Measurements from ENCODE around the gene GPR146.

Gene GPR146

DNA sequence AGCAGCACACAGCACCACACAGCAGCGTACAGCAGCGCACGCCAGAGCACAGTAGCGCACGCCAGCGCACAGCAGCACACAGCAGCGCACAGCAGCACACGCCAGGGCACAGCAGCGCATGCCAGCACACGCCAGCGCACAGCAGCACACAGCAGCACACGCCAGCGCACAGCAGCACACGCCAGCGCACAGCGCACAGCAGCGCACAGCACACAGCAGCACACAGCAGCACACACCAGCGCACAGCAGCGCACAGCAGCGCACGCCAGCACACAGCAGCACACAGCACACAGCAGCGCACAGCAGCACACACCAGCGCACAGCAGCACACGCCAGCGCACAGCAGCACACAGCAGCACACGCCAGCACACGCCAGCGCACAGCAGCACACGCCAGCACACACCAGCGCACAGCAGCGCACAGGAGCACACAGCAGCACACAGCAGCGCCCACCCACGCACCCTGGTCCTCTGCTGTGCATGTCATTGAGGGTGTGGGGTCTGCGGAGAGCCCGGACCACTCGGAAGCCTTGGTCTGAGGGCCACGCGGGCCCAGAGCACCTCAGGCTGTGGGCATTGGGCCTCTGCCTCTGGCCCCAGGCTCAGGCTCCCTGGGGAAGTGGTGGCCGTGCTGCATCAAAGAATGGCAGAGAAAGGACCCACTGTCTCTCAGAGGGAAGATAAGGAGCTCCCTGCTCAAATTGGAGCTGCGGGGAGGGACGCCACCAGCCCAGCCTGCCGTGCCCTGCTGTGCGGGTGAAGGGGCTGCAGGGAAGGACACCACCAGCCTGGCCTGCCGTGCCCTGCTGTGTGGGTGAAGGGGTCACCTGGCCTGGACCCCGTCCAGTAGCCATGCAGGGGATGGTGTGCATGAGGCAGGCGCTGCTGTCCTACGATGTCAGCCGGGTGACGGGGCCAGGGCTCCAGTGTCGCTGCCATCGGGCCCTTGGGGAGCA lies 27.5 kb upstream of the GPR146 start:
- WGBS, 2 donors (ENCODE audit: extremely low coverage in 2 of 2, insufficient read length in 2 of 2, insufficient replicate concordance in 1 of 2) = no CpG with 5 or more reads among the region's 51 CpGs
- Histone ChIP-seq H3K14ac (ENCODE audit: low read length) (peak overlapping the region; percentile 71), H3K4me1 (ENCODE audit: control insufficient read depth in 2 of 2, insufficient read depth in 1 of 2, low read depth in 1 of 2, low read length in 2 of 2) (peaks cover 4 to 8% of the 10 kb centered on the region in 2 donors), H3K4me2 (ENCODE audit: insufficient read depth, low read length, poor library complexity, severe bottlenecking) (no peak overlapping the region), H2AFZ (ENCODE audit: low read length) (no peak overlapping the region), H2AK5ac (ENCODE audit: low read depth, low read length) (no peak overlapping the region), H3K4me3 (ENCODE audit: low read length in 2 of 2) (peak overlapping the region in 1 of 2 donors; percentile 32), H3K23ac (ENCODE audit: low read depth, low read length, poor library complexity) (peak overlapping the region; percentile 95), H2BK5ac (ENCODE audit: low read length) (peak overlapping the region; percentile 53), H3K9me3 (replicated peaks in 1 of 2; ENCODE audit: control insufficient read depth in 2 of 2, insufficient read depth in 1 of 2, low read depth in 1 of 2, low read length in 2 of 2) (peaks cover 11 to 14% of the 10 kb centered on the region in 2 donors), H3K79me1 (ENCODE audit: low read depth, low read length) (peaks cover 40% of the 10 kb centered on the region), H3K27me3 (ENCODE audit: control insufficient read depth in 3 of 3, insufficient read depth in 3 of 3, low read depth in 1 of 3, low read length in 3 of 3) (no peaks in the 10 kb centered on the region), H2BK12ac (ENCODE audit: low read length) (peak overlapping the region; percentile 97), H2BK120ac (ENCODE audit: low read depth, low read length) (no peak overlapping the region), H4K8ac (ENCODE audit: low read depth, low read length) (peak overlapping the region; percentile 43), H3K18ac (ENCODE audit: low read length) (peak overlapping the region; percentile 76), H4K91ac (ENCODE audit: low read depth, low read length, poor library complexity) (no peak overlapping the region), H3K27ac (replicated peaks; ENCODE audit: low read length) (no peak overlapping the region), H2BK15ac (ENCODE audit: low read length) (no peak overlapping the region), H3K9ac (ENCODE audit: low read depth, low read length, poor library complexity) (peak overlapping the region; percentile 77), H3K36me3 (replicated peaks in 1 of 2; ENCODE audit: control insufficient read depth in 2 of 2, insufficient read depth in 2 of 2, low read length in 2 of 2) (peaks cover 16 to 44% of the 10 kb centered on the region in 2 donors), H3K4ac (ENCODE audit: low read length) (no peak overlapping the region)
- no peak for DNase-seq (ENCODE audit: low spot score)

GRCh38 chr7:1017586-1018333 lies 26.6 kb upstream of the GPR146 start:
- peaks cover 4 to 8% of the 10 kb centered on the region in 2 donors for H3K4me1 ChIP-seq (ENCODE audit: control insufficient read depth in 2 of 2, insufficient read depth in 1 of 2, low read depth in 1 of 2, low read length in 2 of 2)
- H2AFZ ChIP-seq (ENCODE audit: low read length) = no peak overlapping the region
- no peak overlapping the region for H2BK12ac ChIP-seq (ENCODE audit: low read length)
- peak overlapping the region; percentile 53 for H2BK5ac ChIP-seq (ENCODE audit: low read length)
- H3K9me3 ChIP-seq (replicated peaks in 1 of 2; ENCODE audit: control insufficient read depth in 2 of 2, insufficient read depth in 1 of 2, low read depth in 1 of 2, low read length in 2 of 2) = peaks cover 14 to 19% of the 10 kb centered on the region in 2 donors
- H2AK5ac ChIP-seq (ENCODE audit: low read depth, low read length) = no peak overlapping the region
- H4K8ac ChIP-seq (ENCODE audit: low read depth, low read length) = no peak overlapping the region
- H3K18ac ChIP-seq (ENCODE audit: low read length) = peak overlapping the region; percentile 44
- H3K14ac ChIP-seq (ENCODE audit: low read length) = no peak overlapping the region
- peak overlapping the region in 1 of 2 donors; percentile 32 for H3K4me3 ChIP-seq (ENCODE audit: low read length in 2 of 2)
- H2BK120ac ChIP-seq (ENCODE audit: low read depth, low read length) = no peak overlapping the region
- H3K27me3 ChIP-seq (ENCODE audit: control insufficient read depth in 3 of 3, insufficient read depth in 3 of 3, low read depth in 1 of 3, low read length in 3 of 3) = no peaks in the 10 kb centered on the region
- DNase-seq (ENCODE audit: low spot score) = no peak
- no CpG with 5 or more reads among the region's 34 CpGs for WGBS, 2 donors (ENCODE audit: extremely low coverage in 2 of 2, insufficient read length in 2 of 2, insufficient replicate concordance in 1 of 2)
- H3K79me1 ChIP-seq (ENCODE audit: low read depth, low read length) = peaks cover 32% of the 10 kb centered on the region
- H3K36me3 ChIP-seq (replicated peaks in 1 of 2; ENCODE audit: control insufficient read depth in 2 of 2, insufficient read depth in 2 of 2, low read length in 2 of 2) = peaks cover 18 to 53% of the 10 kb centered on the region in 2 donors
- peak overlapping the region; percentile 60 for H3K9ac ChIP-seq (ENCODE audit: low read depth, low read length, poor library complexity)
- H3K4ac ChIP-seq (ENCODE audit: low read length) = no peak overlapping the region
- no peak overlapping the region for H3K27ac ChIP-seq (replicated peaks; ENCODE audit: low read length)
- H3K23ac ChIP-seq (ENCODE audit: low read depth, low read length, poor library complexity) = peak overlapping the region; percentile 65
- H4K91ac ChIP-seq (ENCODE audit: low read depth, low read length, poor library complexity) = no peak overlapping the region
- no peak overlapping the region for H3K4me2 ChIP-seq (ENCODE audit: insufficient read depth, low read length, poor library complexity, severe bottlenecking)
- no peak overlapping the region for H2BK15ac ChIP-seq (ENCODE audit: low read length)

- Histone ChIP-seq H3K36me3 (replicated peaks in 1 of 2; ENCODE audit: control insufficient read depth in 2 of 2, insufficient read depth in 2 of 2, low read length in 2 of 2) (peaks cover 20 to 59% of the 10 kb centered on the region in 2 donors), H3K18ac (ENCODE audit: low read length) (no peak overlapping the region), H2BK5ac (ENCODE audit: low read length) (no peak overlapping the region), H2BK12ac (ENCODE audit: low read length) (no peak overlapping the region), H3K9ac (ENCODE audit: low read depth, low read length, poor library complexity) (peak overlapping the region; percentile 44), H3K79me1 (ENCODE audit: low read depth, low read length) (peaks cover 36% of the 10 kb centered on the region), H3K9me3 (replicated peaks in 1 of 2; ENCODE audit: control insufficient read depth in 2 of 2, insufficient read depth in 1 of 2, low read depth in 1 of 2, low read length in 2 of 2) (peaks cover 14 to 21% of the 10 kb centered on the region in 2 donors), H3K27ac (replicated peaks; ENCODE audit: low read length) (no peak overlapping the region), H2BK120ac (ENCODE audit: low read depth, low read length) (no peak overlapping the region), H2AK5ac (ENCODE audit: low read depth, low read length) (no peak overlapping the region), H3K4ac (ENCODE audit: low read length) (no peak overlapping the region), H4K91ac (ENCODE audit: low read depth, low read length, poor library complexity) (no peak overlapping the region), H3K4me2 (ENCODE audit: insufficient read depth, low read length, poor library complexity, severe bottlenecking) (no peak overlapping the region), H3K27me3 (ENCODE audit: control insufficient read depth in 3 of 3, insufficient read depth in 3 of 3, low read depth in 1 of 3, low read length in 3 of 3) (no peaks in the 10 kb centered on the region), H2BK15ac (ENCODE audit: low read length) (no peak overlapping the region), H2AFZ (ENCODE audit: low read length) (no peak overlapping the region), H3K14ac (ENCODE audit: low read length) (no peak overlapping the region), H3K4me3 (ENCODE audit: low read length in 2 of 2) (peak overlapping the region in 1 of 2 donors; percentile 59), H3K23ac (ENCODE audit: low read depth, low read length, poor library complexity) (peak overlapping the region; percentile 65), H4K8ac (ENCODE audit: low read depth, low read length) (no peak overlapping the region), H3K4me1 (ENCODE audit: control insufficient read depth in 2 of 2, insufficient read depth in 1 of 2, low read depth in 1 of 2, low read length in 2 of 2) (peaks cover 4 to 8% of the 10 kb centered on the region in 2 donors)
- WGBS, 2 donors (ENCODE audit: extremely low coverage in 2 of 2, insufficient read length in 2 of 2, insufficient replicate concordance in 1 of 2) = no CpG with 5 or more reads among the region's 13 CpGs
- no peak for DNase-seq (ENCODE audit: low spot score)
These were observed 26.0 kb upstream of the GPR146 start for GRCh38 chr7:1018334-1018695.
